ENCODE results near the gene KEL.
A peak's percentile ranks its signal among the peaks of the same experiment; 100 is the strongest.

KEL gene

GRCh38 chr7:142963993-142964392 is 1.8 kb upstream of the KEL start:
- Histone ChIP-seq H3K4me2 (no peak overlapping the region), H3K27ac (no peak overlapping the region), H3K9ac (no peak overlapping the region), H3K36me3 (no peaks in the 10 kb centered on the region), H3K27me3 (no peaks in the 10 kb centered on the region), H3K9me3 (no peaks in the 10 kb centered on the region), H4K20me1 (no peaks in the 10 kb centered on the region), H3K4me3 (no peak overlapping the region), H3K4me1 (peaks cover 11% of the 10 kb centered on the region)
- TF ChIP-seq Cebpa-rat (IDR thresholded peaks at IDR 0.05) = no peak

DNA sequence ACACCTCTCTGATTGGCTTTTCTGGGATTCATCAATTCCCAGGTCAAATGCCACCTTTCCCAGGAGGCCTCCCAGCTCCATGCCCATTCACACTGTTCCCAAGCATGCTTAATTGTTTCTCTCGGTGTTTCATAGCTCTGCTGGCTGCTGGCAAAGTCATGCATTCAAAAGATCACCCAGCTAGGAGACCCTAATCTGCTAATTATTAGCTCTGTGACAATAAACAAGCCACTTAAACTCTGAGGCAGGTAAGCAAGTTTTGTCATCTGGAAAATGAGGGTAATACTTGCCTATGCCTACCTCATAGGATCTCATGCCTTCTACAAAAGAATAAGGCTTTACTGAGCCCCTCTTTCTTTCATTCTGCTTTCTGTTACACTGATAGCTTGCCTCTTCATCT is 828 bp upstream of the KEL start:
- H3K4me1 ChIP-seq = peaks cover 11% of the 10 kb centered on the region
- TF ChIP-seq Cebpa-rat (IDR thresholded peaks at IDR 0.05) = no peak
- peaks cover 4% of the 10 kb centered on the region for H3K9me3 ChIP-seq
- no peaks in the 10 kb centered on the region for H3K27me3 ChIP-seq
- no peak overlapping the region for H3K4me2 ChIP-seq
- no peaks in the 10 kb centered on the region for H4K20me1 ChIP-seq
- no peak overlapping the region for H3K27ac ChIP-seq
- no peaks in the 10 kb centered on the region for H3K36me3 ChIP-seq
- H3K9ac ChIP-seq = no peak overlapping the region
- H3K4me3 ChIP-seq = no peak overlapping the region

- Histone ChIP-seq H3K36me3 (no peaks in the 10 kb centered on the region), H4K20me1 (no peaks in the 10 kb centered on the region), H3K4me1 (peaks cover 11% of the 10 kb centered on the region), H3K9ac (no peak overlapping the region), H3K27ac (peak overlapping the region; percentile 14; the same call in 1 of the 2 replicates), H3K27me3 (no peaks in the 10 kb centered on the region), H3K4me2 (peak overlapping the region; percentile 36), H3K9me3 (peaks cover 18% of the 10 kb centered on the region), H3K4me3 (no peak overlapping the region)
- TF ChIP-seq Cebpa-rat (IDR thresholded peaks at IDR 0.05) = no peak
Observed at GRCh38 chr7:142961595-142961972, 579 bp downstream of the KEL start.

DNA sequence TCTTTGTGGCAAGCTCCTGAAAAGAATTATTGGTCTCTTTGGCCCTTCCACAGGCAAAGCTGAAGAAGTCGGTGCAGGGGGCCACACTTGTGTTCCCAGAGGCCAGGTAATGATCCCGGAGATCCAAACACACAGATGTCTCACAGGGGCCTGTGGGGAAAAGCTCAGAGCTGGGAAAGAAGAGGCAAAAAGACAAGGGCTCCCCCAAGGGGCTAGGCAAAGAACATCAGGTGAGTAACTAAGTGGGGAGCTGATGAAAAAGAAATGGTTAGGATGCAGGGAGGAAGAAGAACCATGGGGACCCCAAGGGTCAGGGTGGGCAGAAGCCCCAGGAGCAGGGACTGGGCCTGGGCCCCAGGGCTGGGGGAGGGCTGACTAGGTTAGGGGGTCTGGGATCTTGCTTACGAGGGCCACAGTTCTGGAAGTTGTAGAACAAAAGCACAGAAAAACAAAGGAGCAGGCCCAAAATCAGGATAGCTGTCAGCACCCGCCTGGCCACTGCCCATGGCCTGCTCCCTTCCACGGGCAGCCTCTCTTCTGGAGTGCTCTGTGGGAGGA is 1.1 kb downstream of the KEL start:
- no peak overlapping the region for H3K9ac ChIP-seq
- no peak for TF ChIP-seq Cebpa-rat (IDR thresholded peaks at IDR 0.05)
- H3K36me3 ChIP-seq = 0 out of 2 replicates have a peak, but pooled peaks cover under 1% of the 10 kb centered on the region
- no peak overlapping the region for H3K27ac ChIP-seq
- peaks cover 11% of the 10 kb centered on the region for H3K4me1 ChIP-seq
- H3K4me2 ChIP-seq = no peak overlapping the region
- no peaks in the 10 kb centered on the region for H4K20me1 ChIP-seq
- peaks cover 24% of the 10 kb centered on the region for H3K9me3 ChIP-seq
- no peak overlapping the region for H3K4me3 ChIP-seq
- no peaks in the 10 kb centered on the region for H3K27me3 ChIP-seq

GRCh38 chr7:142959202-142959601 is 3.0 kb downstream of the KEL start:
- no peak for TF ChIP-seq Cebpa-rat (IDR thresholded peaks at IDR 0.05)

GRCh38 chr7:142957723-142958122 is 4.4 kb downstream of the KEL start:
- H3K36me3 ChIP-seq = 0 out of 2 replicates have a peak, but pooled peaks cover 5% of the 10 kb centered on the region
- no peak overlapping the region for H3K9ac ChIP-seq
- H3K4me2 ChIP-seq = no peak overlapping the region
- H3K27me3 ChIP-seq = no peaks in the 10 kb centered on the region
- peaks cover 23% of the 10 kb centered on the region for H3K4me1 ChIP-seq
- H3K4me3 ChIP-seq = no peak overlapping the region
- H3K27ac ChIP-seq = no peak overlapping the region
- H4K20me1 ChIP-seq = no peaks in the 10 kb centered on the region
- H3K9me3 ChIP-seq = peaks cover 54% of the 10 kb centered on the region
- no peak for TF ChIP-seq Cebpa-rat (IDR thresholded peaks at IDR 0.05)

More at GRCh38 chr7:142959202-142959601, 3.0 kb downstream of the KEL start:
- Histone ChIP-seq H3K4me3 (no peak overlapping the region), H3K9ac (no peak overlapping the region), H3K9me3 (peaks cover 40% of the 10 kb centered on the region), H3K36me3 (0 out of 2 replicates have a peak, but pooled peaks cover 5% of the 10 kb centered on the region), H3K27ac (no peak overlapping the region), H3K27me3 (no peaks in the 10 kb centered on the region), H4K20me1 (no peaks in the 10 kb centered on the region), H3K4me2 (no peak overlapping the region), H3K4me1 (peaks cover 11% of the 10 kb centered on the region)

- Histone ChIP-seq H3K4me3 (no peak overlapping the region), H3K36me3 (0 out of 2 replicates have a peak, but pooled peaks cover 5% of the 10 kb centered on the region), H3K4me1 (peaks cover 24% of the 10 kb centered on the region), H3K9ac (no peak overlapping the region), H3K9me3 (peaks cover 54% of the 10 kb centered on the region), H3K27me3 (no peaks in the 10 kb centered on the region), H3K27ac (no peak overlapping the region), H3K4me2 (no peak overlapping the region), H4K20me1 (no peaks in the 10 kb centered on the region)
- TF ChIP-seq Cebpa-rat (IDR thresholded peaks at IDR 0.05) = no peak
Observed at GRCh38 chr7:142956951-142957623, 5.1 kb downstream of the KEL start.

DNA sequence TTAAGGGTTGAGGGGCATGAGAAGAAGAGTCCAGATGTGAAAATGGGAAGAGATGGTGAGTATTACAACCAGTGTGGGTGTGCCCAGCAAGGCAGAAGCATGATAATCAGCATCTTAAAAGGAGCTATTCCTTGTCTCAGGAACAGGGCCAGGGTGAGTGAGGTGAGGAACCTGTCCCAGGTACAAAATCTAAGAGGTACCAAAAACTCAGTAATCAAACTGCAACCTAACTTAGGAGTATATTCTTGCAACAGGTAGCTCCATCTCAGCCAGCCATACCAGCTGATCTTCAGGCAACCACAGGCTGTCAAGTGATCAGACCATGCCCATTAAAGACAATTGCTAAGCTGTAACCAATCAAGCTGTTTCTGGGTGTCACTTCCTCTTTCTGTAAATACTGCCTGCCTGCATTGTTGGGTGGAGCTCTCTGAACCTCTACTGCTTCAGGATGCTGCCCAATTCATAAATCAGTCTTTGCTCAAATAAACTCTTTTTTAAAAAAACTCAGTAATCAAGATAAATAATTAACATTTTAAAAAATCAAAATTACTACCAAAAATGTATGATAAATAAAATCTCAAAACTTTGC is 7.4 kb downstream of the KEL start:
- Histone ChIP-seq H3K4me2 (no peak overlapping the region), H3K36me3 (0 out of 2 replicates have a peak, but pooled peaks cover 5% of the 10 kb centered on the region), H3K9ac (no peak overlapping the region), H3K4me1 (peaks cover 41% of the 10 kb centered on the region), H3K27ac (no peak overlapping the region), H3K9me3 (peaks cover 54% of the 10 kb centered on the region), H4K20me1 (no peaks in the 10 kb centered on the region), H3K27me3 (no peaks in the 10 kb centered on the region), H3K4me3 (no peak overlapping the region)
- no peak for TF ChIP-seq Cebpa-rat (IDR thresholded peaks at IDR 0.05)

DNA sequence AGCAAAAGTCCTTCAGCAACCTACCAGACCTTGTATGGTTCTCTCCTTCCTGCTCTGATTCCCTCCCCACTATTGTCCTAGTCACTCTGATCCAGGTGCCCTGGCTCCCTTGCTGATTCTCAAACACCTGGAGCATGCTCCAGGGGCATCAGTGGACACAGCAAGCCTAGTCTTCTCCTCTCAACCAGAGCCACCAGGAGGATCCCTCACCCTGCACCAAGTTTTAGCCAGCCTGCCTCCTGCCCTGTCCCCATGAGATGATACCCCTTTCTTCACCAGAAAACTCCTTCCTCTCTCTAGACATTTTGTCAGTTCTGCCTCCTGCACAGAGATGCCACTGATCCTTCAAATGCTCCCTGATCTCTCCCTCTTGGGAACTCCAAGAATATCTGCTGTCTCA is 11.9 kb downstream of the KEL start:
- Histone ChIP-seq H3K9me3 (peaks cover 23% of the 10 kb centered on the region), H3K36me3 (no peaks in the 10 kb centered on the region), H3K27me3 (no peaks in the 10 kb centered on the region), H3K4me2 (peak overlapping the region; percentile 85), H3K9ac (no peak overlapping the region), H3K27ac (peak overlapping the region; percentile 61; the same call in 1 of the 2 replicates), H3K4me1 (peaks cover 80% of the 10 kb centered on the region), H4K20me1 (no peaks in the 10 kb centered on the region), H3K4me3 (peak overlapping the region; percentile 30; the same call in 1 of the 2 replicates)
- no peak for TF ChIP-seq Cebpa-rat (IDR thresholded peaks at IDR 0.05)

DNA sequence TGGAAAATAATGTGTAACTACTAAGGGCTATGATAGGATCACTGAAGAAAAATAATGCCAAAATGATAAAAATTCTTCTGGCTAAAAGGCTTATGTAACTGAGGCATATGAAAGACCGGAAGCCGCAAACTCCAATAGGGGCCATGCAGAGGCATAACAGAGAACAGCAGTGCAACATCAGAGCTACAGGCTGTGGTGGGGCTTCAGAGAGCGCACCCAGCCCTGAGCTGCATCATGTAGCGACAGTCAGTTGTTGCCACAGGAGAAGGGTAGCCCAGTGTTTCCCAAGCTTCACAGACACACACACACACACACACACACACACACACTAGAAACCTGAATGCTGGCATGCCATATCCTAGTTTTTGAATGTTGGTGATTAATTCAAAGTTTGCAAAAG is 13.6 kb downstream of the KEL start:
- H3K9me3 ChIP-seq = peaks cover 8% of the 10 kb centered on the region
- peak overlapping the region; percentile 18; the same call in 1 of the 2 replicates for H3K27ac ChIP-seq
- peaks cover 83% of the 10 kb centered on the region for H3K4me1 ChIP-seq
- H3K4me3 ChIP-seq = no peak overlapping the region
- no peak overlapping the region for H3K9ac ChIP-seq
- H4K20me1 ChIP-seq = no peaks in the 10 kb centered on the region
- no peaks in the 10 kb centered on the region for H3K36me3 ChIP-seq
- H3K27me3 ChIP-seq = no peaks in the 10 kb centered on the region
- peak overlapping the region; percentile 85 for H3K4me2 ChIP-seq
- TF ChIP-seq Cebpa-rat (IDR thresholded peaks at IDR 0.05) = no peak
